KOPT-K1 (cell line): ENCODE measurements around the gene SKIC3.
A peak's percentile ranks its signal among the peaks of the same experiment; 100 is the strongest.

Experiments
- H3K27ac ChIP-seq: fragments of 200-600 bp; sonication (generic); 2 replicates; pipeline ENCODE4 v1.5.1; 2016; ENCODE audit warnings: antibody characterized with exemption, mild to moderate bottlenecking, low read depth, low read length; ENCODE audit not compliant: poor library complexity, severe bottlenecking
- H3K36me3 ChIP-seq: fragments of 200-600 bp; sonication (generic); 2 replicates; pipeline ENCODE4 v1.5.1; 2017; ENCODE audit warnings: antibody characterized with exemption, mild to moderate bottlenecking, low read length, moderate library complexity; ENCODE audit not compliant: insufficient read depth
- H3K9me3 ChIP-seq: fragments of 200-600 bp; sonication (generic); 2 replicates; pipeline ENCODE4 v1.5.1; 2017; ENCODE audit warnings: antibody characterized with exemption, low read length, mild to moderate bottlenecking; ENCODE audit not compliant: insufficient read depth, poor library complexity, severe bottlenecking

Gene SKIC3

GRCh38 chr5:95554331-95554646 is 488 bp downstream of the SKIC3 start:
- Histone ChIP-seq H3K9me3 (no peaks in the 10 kb centered on the region), H3K36me3 (peaks cover 20% of the 10 kb centered on the region), H3K27ac (peak overlapping the region; percentile 63)

- H3K27ac ChIP-seq, result no peak overlapping the region
- peaks cover 71% of the 10 kb centered on the region for H3K36me3 ChIP-seq
- no peaks in the 10 kb centered on the region for H3K9me3 ChIP-seq
Observed at GRCh38 chr5:95549030-95549429, 5.7 kb downstream of the SKIC3 start.

- no peak overlapping the region for H3K27ac ChIP-seq
- peaks cover 95% of the 10 kb centered on the region for H3K36me3 ChIP-seq
- H3K9me3 ChIP-seq, result no peaks in the 10 kb centered on the region
Observed at GRCh38 chr5:95543017-95543705, 11.6 kb downstream of the SKIC3 start.

- Histone ChIP-seq H3K36me3 (peaks cover 95% of the 10 kb centered on the region), H3K27ac (no peak overlapping the region), H3K9me3 (no peaks in the 10 kb centered on the region)
Observed at GRCh38 chr5:95537501-95537900, 17.3 kb downstream of the SKIC3 start.

GRCh38 chr5:95533761-95534160 is 21.0 kb downstream of the SKIC3 start:
- Histone ChIP-seq H3K27ac (no peak overlapping the region), H3K9me3 (no peaks in the 10 kb centered on the region), H3K36me3 (peaks cover 93% of the 10 kb centered on the region)

GRCh38 chr5:95533106-95533505 is 21.7 kb downstream of the SKIC3 start:
- Histone ChIP-seq H3K9me3 (no peaks in the 10 kb centered on the region), H3K27ac (no peak overlapping the region), H3K36me3 (peaks cover 94% of the 10 kb centered on the region)

GRCh38 chr5:95532415-95532814 is 22.4 kb downstream of the SKIC3 start:
- Histone ChIP-seq H3K36me3 (peaks cover 94% of the 10 kb centered on the region), H3K27ac (no peak overlapping the region), H3K9me3 (no peaks in the 10 kb centered on the region)

GRCh38 chr5:95531491-95531890 is 23.3 kb downstream of the SKIC3 start:
- no peak overlapping the region for H3K27ac ChIP-seq
- no peaks in the 10 kb centered on the region for H3K9me3 ChIP-seq
- H3K36me3 ChIP-seq, result peaks cover 94% of the 10 kb centered on the region

GRCh38 chr5:95530416-95530815 is 24.4 kb downstream of the SKIC3 start:
- H3K36me3 ChIP-seq, result peaks cover 94% of the 10 kb centered on the region
- no peaks in the 10 kb centered on the region for H3K9me3 ChIP-seq
- H3K27ac ChIP-seq, result no peak overlapping the region

- peaks cover 96% of the 10 kb centered on the region for H3K36me3 ChIP-seq
Observed at GRCh38 chr5:95528565-95528964, 26.2 kb downstream of the SKIC3 start.

GRCh38 chr5:95526871-95527270 is 27.9 kb downstream of the SKIC3 start:
- H3K27ac ChIP-seq, result no peak overlapping the region
- peaks cover 96% of the 10 kb centered on the region for H3K36me3 ChIP-seq
- H3K9me3 ChIP-seq, result no peaks in the 10 kb centered on the region

More at GRCh38 chr5:95528565-95528964, 26.2 kb downstream of the SKIC3 start:
- H3K9me3 ChIP-seq, result no peaks in the 10 kb centered on the region
- H3K27ac ChIP-seq, result no peak overlapping the region

GRCh38 chr5:95524423-95524822 is 30.4 kb downstream of the SKIC3 start:
- Histone ChIP-seq H3K27ac (no peak overlapping the region), H3K9me3 (no peaks in the 10 kb centered on the region), H3K36me3 (peaks cover 98% of the 10 kb centered on the region)

- H3K27ac ChIP-seq, result no peak overlapping the region
- H3K36me3 ChIP-seq, result peaks cover 95% of the 10 kb centered on the region
- no peaks in the 10 kb centered on the region for H3K9me3 ChIP-seq
Observed at GRCh38 chr5:95520206-95520605, 34.6 kb downstream of the SKIC3 start.

- Histone ChIP-seq H3K9me3 (no peaks in the 10 kb centered on the region), H3K36me3 (peaks cover 95% of the 10 kb centered on the region), H3K27ac (no peak overlapping the region)
Observed at GRCh38 chr5:95519681-95520080, 35.1 kb downstream of the SKIC3 start.

- Histone ChIP-seq H3K27ac (no peak overlapping the region), H3K36me3 (peaks cover 95% of the 10 kb centered on the region), H3K9me3 (no peaks in the 10 kb centered on the region)
Observed at GRCh38 chr5:95519151-95519550, 35.6 kb downstream of the SKIC3 start.

GRCh38 chr5:95518417-95518816 is 36.4 kb downstream of the SKIC3 start:
- Histone ChIP-seq H3K36me3 (peaks cover 95% of the 10 kb centered on the region), H3K27ac (no peak overlapping the region), H3K9me3 (no peaks in the 10 kb centered on the region)
